GM18870 (cell line): ENCODE results near the gene ADAMTS5.

Experiments used
- ATAC-seq: cut with Tn5 transposase; IDR thresholded peaks from one replicate; pipeline ENCODE4 v1.9.1; 2021; ENCODE audit warnings: moderate library complexity; ENCODE audit not compliant: unreplicated experiment

Gene ADAMTS5

DNA sequence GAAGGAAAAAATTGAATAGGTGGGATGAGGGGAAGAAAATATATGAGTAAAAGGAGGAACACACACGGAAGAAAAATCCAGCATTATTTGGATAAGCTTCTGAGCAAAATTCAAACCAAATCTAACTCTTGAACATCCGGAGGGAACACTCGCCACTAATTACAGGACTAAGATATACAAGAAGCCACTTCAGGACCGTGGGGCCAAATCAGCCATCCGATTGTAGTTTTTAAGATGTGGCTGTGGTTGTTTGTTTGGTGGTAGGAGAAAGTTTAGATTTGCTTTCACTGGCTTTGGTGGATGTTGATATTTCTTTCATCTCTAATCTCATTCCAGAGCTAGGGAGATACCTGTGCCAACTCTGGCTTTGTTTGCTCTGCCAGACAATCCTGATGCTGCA, 78.0 kb downstream of the ADAMTS5 start:
- ATAC-seq = no peak

- ATAC-seq = no peak
Measured at GRCh38 chr21:26888256-26888655, 78.6 kb downstream of the ADAMTS5 start.

DNA sequence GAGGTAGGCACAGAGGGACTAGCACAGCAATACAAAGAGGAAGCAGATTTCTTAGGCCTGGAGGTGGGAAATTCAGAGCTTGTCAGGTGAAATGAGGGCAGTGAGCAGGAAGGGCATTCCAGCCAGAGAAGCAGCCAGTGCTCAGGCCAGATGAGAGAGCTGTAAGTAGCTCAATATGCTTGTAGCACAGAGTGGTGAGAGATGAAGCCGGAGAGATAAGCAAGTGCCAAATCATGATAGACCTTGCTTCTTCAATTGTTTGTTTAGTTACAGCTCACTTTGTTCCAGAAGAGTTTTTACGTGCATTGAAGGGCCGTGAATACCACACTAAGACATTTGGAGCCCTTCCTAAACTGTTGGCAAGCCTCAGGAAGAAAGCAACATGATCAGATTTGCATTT, 79.6 kb downstream of the ADAMTS5 start:
- ATAC-seq = no peak

DNA sequence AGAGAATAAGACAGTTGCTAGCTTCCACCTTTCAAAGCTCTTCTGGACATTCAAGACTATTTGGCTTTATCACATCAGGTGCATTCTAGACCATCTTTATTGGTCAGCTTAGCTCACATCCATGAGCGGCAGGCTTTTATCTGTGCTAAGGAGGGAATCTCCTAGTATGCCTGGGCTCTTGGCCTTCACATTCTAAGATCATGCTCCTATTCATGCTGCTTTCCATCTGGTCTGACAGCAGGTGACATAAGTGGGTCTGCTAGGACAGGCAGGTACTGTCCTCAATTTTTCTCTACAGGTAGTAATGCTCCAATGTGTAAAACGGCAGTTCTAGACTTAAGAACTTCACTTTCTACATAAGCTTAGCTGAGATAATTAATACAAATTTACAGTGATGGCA, 82.5 kb downstream of the ADAMTS5 start:
- ATAC-seq = no peak

- ATAC-seq = no peak
Measured at GRCh38 chr21:26883768-26884167, 83.1 kb downstream of the ADAMTS5 start.

GRCh38 chr21:26881504-26882228, 85.2 kb downstream of the ADAMTS5 start:
- ATAC-seq = no peak

GRCh38 chr21:26877018-26877417, 89.9 kb downstream of the ADAMTS5 start:
- ATAC-seq = no peak

- ATAC-seq = no peak
Measured at GRCh38 chr21:26874347-26874746, 92.5 kb downstream of the ADAMTS5 start.
